Epithelial cell of proximal tubule (primary cell): ENCODE results near the gene GHDC. TPM values are rescaled to one million over a fixed set of nuclear protein-coding genes. Genes with fewer than 3 reads are reported as not detected.

Source experiments
- DNase-seq: peaks from one replicate; pipeline ENCODE4 v3.0.0-alpha.2; 2011; ENCODE audit warnings: low read depth
- H3K4me3 ChIP-seq: 2 replicates; pipeline ENCODE4 v1.5.1; 2011; ENCODE audit warnings: low read depth, mild to moderate bottlenecking, low read length
- CTCF ChIP-seq: conservative IDR thresholded peaks from 2 replicates; pipeline ENCODE4 v1.5.1; 2012; ENCODE audit warnings: low read depth, mild to moderate bottlenecking, low read length
- total RNA-seq: library from RNA; depleted of rRNA; stranded (reverse); fragments of >200 nt; gene quantifications from 2 replicates; pipeline ENCODE4 v1.2.3, GENCODE V29; 2015

Gene GHDC
- total RNA-seq, 1 donor from 2014 or later = 17.4 TPM

GRCh38 chr17:42182927-42183734 is 11.2 kb downstream of the GHDC start:
- no peak for DNase-seq
- H3K4me3 ChIP-seq = peak overlapping the region; percentile 63
- peak; percentile 3 for TF ChIP-seq CTCF

- H3K4me3 ChIP-seq = no peak overlapping the region
- TF ChIP-seq CTCF = no peak
- no peak for DNase-seq
These were observed 12.5 kb downstream of the GHDC start for GRCh38 chr17:42181851-42182207.

GRCh38 chr17:42180922-42181850 is 13.1 kb downstream of the GHDC start, which contains the start of gene KCNH4:
KCNH4 (minus strand) TSS chr17:42181142; CDS start chr17:42180945, 197 bp downstream.
- H3K4me3 ChIP-seq = peak within 1 kb of the TSS; percentile 39
- DNase-seq = no peak
- TF ChIP-seq CTCF = peak; percentile 69

GRCh38 chr17:42180411-42180921 is 13.8 kb downstream of the GHDC start:
- TF ChIP-seq CTCF = no peak
- H3K4me3 ChIP-seq = peak overlapping the region; percentile 39
- DNase-seq = no peak

GRCh38 chr17:42179911-42180410 is 14.3 kb downstream of the GHDC start:
- no peak overlapping the region for H3K4me3 ChIP-seq
- no peak for DNase-seq
- TF ChIP-seq CTCF = no peak

- no peak for TF ChIP-seq CTCF
- DNase-seq = no peak
- no peak overlapping the region for H3K4me3 ChIP-seq
These were observed 15.0 kb downstream of the GHDC start for GRCh38 chr17:42179335-42179734.
